Measurements from ENCODE around the gene ADAM15.

Gene ADAM15

GRCh38 chr1:155048449-155049334 is 2.4 kb upstream of the ADAM15 start:
- DNase-seq, result no peak
- in situ Hi-C loops (cut with MboI; ENCODE audit: low pct_unique_long_range_greater_than_20kb, low sequenced_read_pairs), result no loop called here

DNA sequence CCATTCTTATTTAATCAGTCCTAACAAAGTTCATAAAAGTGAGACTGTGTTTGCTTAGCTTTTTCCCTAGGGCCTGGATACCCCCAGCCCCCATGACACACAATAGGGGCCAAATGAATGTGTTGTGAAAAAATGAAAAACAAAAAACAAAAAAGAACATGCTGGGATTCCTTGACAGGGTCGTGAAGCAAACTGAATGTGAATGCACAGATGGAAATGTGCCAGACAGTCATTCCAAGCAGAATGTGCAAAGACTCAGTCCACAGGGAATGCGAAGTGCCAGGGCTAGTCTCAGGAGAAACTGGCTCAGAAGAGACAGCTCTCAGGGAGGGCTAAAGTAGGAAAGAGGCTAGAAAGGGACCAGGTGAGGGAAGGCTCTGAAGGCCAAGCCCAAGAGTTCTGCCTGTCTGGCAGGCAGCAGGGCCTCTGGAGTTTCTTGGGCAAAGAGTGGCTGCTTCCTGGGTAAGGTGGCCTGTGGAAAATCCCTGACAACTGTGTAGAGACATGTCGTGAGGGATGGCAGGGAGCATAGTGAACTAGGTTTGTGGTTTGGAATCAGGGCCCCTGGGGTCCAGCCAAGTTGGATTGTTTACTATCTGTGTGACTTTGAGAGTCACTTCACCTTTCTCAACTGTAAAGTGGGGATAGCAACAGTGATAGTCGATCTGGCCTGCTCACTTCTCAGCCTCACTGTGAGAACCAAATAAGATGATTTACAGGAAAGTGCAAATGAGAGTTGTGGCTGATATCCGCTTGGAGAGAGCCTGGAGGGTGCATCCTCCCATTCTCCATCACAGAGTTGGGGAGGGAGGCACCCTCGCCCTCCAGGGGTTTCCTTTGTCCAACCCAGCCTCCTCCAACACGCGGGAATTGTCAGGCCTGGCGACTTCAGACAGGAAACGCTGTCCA is 1.2 kb upstream of the ADAM15 start:
- DNase-seq, result no peak
- in situ Hi-C loops (cut with MboI; ENCODE audit: low pct_unique_long_range_greater_than_20kb, low sequenced_read_pairs), result no loop called here

- in situ Hi-C loops (cut with MboI; ENCODE audit: low pct_unique_long_range_greater_than_20kb, low sequenced_read_pairs), result no loop called here
- DNase-seq, result no peak
Observed at GRCh38 chr1:155051342-155051776, 243 bp downstream of the ADAM15 start.

- in situ Hi-C loops (cut with MboI; ENCODE audit: low pct_unique_long_range_greater_than_20kb, low sequenced_read_pairs), result no loop called here
- peak; percentile 49 for DNase-seq
Observed at GRCh38 chr1:155051777-155052398, 772 bp downstream of the ADAM15 start.

DNA sequence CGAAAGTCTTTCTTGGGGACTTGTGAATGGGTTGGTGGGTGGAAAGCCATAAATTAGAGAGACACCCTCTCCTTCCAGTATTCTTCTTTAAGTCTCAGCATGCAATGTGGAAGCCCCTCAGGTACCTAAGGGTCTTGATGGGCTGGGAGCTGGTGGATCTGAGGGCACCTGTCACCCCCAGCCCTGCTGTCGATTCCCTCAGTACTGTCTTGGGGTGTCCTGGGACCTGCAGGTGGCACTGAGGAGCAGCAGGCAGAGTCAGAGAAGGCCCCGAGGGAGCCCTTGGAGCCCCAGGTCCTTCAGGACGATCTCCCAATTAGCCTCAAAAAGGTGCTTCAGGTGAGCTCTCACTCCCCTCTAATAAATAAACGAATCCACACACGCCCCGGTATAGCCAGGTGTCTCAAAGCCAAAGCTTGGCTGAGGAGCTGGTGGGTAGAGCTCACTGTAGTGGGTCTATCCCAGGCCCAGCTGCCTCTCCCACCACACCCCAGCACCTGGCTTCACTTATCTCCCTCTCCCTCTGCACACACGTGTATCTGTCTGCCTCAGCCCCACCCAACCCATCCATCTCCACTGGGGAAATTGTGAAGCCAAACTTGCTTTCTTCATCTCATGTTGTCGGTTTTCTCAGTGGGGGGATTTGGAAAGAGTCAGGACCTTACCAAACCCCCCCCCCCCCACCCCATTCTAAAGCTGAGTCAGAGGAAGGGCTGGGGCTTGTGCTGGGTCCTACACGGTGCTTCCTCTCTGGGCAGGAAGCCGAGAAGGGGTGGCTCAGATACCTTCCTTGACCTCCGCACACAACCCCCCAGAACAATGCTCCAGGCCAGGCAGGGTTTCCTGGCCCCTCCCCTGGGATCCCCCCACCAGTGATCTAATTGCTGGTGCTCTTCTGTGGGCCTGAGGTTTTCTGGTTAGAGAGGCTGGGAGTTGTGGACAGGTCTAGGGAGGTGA is 1.6 kb downstream of the ADAM15 start:
- DNase-seq, result peak; percentile 45
- in situ Hi-C loops (cut with MboI; ENCODE audit: low pct_unique_long_range_greater_than_20kb, low sequenced_read_pairs), result no loop called here

DNA sequence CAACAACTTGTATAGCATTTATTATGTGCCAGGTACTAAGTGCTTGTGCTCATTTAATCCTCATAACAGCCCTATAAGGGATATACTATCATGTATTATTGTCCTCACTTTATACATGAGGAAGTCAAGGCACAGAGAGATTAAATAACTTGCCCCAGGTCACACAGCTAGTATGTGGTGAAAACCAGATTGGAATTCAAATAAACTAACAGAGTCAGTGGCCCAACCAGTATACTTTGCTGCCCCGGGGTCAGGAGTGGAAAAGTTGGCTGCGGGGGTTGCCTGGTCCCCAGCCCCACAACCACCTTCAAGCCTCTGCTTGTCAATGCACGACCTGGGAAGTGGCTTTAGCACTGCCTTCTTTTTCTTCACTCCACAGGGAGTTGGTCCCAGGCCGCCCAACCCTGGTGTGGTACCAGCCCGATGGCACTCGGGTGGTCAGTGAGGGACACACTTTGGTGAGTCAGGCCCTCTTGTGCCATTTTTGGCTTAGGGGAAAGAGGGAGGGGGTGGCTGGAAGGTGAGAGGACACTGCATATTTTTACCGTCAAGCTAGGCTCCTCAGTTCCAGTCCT is 2.5 kb downstream of the ADAM15 start:
- in situ Hi-C loops (cut with MboI; ENCODE audit: low pct_unique_long_range_greater_than_20kb, low sequenced_read_pairs), result no loop called here
- DNase-seq, result no peak

DNA sequence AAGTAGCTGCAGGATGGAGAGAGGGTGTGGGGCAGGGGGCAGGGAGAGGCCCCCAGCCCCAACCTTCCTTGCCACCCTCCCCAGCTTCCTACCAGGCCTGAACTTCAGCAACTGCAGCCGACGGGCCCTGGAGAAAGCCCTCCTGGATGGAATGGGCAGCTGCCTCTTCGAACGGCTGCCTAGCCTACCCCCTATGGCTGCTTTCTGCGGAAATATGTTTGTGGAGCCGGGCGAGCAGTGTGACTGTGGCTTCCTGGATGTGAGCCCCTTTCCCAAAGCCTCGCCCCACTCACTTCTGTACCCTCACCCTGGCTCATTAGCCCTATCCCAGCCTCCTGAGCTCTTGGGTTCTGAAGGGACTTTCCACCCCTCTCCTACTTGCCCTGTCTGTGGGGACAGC is 6.0 kb downstream of the ADAM15 start:
- in situ Hi-C loops (cut with MboI; ENCODE audit: low pct_unique_long_range_greater_than_20kb, low sequenced_read_pairs), result no loop called here
- DNase-seq, result no peak

DNA sequence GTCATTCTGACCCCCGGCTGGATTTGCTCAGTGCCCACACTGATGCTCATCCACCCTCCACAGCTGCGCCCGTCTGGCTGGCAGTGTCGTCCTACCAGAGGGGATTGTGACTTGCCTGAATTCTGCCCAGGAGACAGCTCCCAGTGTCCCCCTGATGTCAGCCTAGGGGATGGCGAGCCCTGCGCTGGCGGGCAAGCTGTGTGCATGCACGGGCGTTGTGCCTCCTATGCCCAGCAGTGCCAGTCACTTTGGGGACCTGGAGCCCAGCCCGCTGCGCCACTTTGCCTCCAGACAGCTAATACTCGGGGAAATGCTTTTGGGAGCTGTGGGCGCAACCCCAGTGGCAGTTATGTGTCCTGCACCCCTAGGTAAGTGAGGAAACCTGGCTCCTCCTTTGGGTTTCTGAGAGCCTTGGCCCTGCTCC is 6.7 kb downstream of the ADAM15 start:
- DNase-seq, result no peak
- in situ Hi-C loops (cut with MboI; ENCODE audit: low pct_unique_long_range_greater_than_20kb, low sequenced_read_pairs), result no loop called here

DNA sequence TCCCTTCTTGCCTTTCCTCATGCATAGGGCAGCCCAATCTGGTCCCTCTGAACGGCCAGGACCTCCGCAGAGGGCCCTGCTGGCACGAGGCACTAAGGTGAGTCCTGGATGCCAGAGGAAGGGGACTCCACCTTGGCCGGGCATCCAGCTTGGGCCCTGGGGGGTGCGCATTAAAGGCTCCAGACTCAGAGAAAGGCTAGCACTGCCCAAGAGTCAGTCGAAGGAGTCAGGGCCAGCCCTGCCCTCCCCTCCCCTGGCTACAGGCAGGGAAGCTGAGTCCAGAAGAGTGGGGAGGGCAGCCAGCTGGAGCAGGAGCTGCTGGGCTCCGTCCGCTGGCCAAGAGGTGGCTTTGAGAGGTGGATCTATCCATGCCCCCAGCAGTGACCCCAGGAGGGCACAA is 9.6 kb downstream of the ADAM15 start:
- DNase-seq, result no peak
- in situ Hi-C loops (cut with MboI; ENCODE audit: low pct_unique_long_range_greater_than_20kb, low sequenced_read_pairs), result no loop called here

DNA sequence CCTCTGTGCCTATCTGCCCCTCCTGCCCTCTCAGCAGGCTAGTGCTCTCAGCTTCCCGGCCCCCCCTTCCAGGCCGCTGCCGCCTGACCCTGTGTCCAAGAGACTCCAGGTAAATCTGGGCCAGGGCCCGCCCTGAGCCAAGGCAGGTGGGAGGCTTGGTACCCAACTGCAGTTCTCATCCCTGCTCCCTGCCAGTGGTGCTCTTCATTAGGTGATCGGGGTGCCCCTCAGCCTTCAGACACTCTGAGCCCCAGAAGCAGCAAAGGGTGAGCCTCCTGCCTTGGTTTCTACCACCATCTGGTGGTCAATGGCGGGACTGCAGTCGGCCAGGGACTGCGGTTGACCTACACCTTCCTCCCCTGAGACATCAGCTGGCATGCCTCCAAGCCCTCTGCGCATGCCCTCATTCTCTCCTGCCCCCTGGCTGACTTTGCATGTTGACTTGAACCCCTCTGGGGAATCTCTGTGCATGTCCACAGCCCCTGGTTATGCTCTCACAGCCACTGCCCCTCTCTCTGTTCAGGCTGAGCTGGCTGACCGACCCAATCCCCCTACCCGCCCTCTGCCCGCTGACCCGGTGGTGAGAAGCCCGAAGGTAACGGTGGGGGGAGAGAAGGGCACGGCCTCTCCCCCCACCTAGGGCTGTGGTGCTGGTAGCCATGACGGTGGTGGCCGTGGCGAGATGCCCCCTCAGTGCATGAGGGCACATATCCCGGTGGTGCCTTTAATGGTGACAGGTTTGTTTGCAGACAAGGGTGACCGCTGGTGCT is 10.4 kb downstream of the ADAM15 start:
- DNase-seq, result peak; percentile 95
- in situ Hi-C loops (cut with MboI; ENCODE audit: low pct_unique_long_range_greater_than_20kb, low sequenced_read_pairs), result no loop called here

GRCh38 chr1:155062151-155062686 is 11.1 kb downstream of the ADAM15 start:
- no peak for DNase-seq
- in situ Hi-C loops (cut with MboI; ENCODE audit: low pct_unique_long_range_greater_than_20kb, low sequenced_read_pairs), result no loop called here

DNA sequence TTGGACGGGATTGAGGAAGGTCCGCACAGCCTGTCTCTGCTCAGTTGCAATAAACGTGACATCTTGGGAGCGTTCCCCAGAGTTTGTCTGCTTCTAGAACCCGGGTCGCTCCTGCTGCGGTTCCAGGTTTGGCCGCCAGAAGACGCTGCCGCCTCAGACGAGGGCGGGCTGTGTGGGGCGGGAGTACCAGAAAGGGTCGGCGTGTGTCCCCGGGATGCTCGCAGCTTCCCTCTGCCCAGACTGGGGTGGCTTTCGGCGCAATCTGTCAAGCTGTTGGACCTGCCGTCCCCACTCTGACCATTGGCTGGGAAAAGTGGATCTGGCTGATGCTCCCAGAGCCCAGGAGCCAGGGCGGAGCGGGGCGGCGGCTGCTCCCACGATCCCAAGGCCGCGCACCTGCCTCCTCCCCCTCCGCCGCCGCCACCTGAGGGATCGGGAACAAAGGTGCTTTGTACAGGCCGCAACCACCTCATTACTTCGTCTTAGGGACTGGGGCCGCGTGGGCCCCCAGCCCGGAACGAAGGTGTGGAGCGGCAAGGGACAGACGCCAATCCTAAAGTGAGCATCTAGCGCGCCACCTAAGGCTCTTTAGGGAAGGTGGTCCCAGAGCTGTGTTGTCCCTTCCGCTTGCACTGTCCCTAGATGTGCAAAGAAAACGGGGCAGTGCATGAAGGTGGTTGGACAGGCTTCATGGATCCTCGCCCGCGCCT is 11.7 kb downstream of the ADAM15 start:
- DNase-seq, result no peak
- in situ Hi-C loops (cut with MboI; ENCODE audit: low pct_unique_long_range_greater_than_20kb, low sequenced_read_pairs), result no loop called here

- in situ Hi-C loops (cut with MboI; ENCODE audit: low pct_unique_long_range_greater_than_20kb, low sequenced_read_pairs), result no loop called here
- peak; percentile 98 for DNase-seq
Observed at GRCh38 chr1:155063550-155064110, 12.5 kb downstream of the ADAM15 start, which contains the start of gene EFNA4. Gene EFNA4 (plus strand): TSS chr1:155063740. CDS start chr1:155063824, 84 bp downstream.

GRCh38 chr1:155064111-155064831 is 13.2 kb downstream of the ADAM15 start:
- in situ Hi-C loops (cut with MboI; ENCODE audit: low pct_unique_long_range_greater_than_20kb, low sequenced_read_pairs), result no loop called here
- DNase-seq, result peak; percentile 49

DNA sequence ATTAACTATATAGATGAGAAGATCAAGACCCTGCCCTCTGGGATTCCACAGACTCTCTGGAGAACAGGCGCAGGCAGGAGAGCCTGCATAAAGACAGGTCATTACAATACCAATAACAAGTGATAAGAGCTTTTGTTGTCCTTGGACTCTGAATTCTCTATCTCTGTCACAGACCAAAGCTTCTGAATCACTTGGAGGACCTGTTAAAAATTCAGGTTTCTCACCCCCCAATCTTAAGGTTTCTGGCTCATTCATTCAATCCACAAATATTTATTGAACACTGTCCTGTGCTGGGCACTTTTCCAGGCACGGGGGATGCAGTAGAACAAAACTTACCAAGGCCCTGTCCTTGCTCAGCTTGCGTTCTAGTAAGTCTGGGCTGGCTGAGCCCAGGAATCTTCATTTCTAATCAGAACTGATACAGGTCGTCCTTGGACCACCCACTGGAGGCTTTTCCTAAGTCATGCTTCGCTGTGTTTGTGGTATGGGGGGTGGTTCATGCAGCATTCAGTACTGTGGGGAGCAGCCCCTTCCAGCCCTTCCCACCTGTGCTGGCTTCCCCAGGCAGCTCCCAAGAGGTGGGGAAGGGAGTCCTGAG is 13.8 kb downstream of the ADAM15 start:
- in situ Hi-C loops (cut with MboI; ENCODE audit: low pct_unique_long_range_greater_than_20kb, low sequenced_read_pairs), result no loop called here
- no peak for DNase-seq
